PFSK-1 (cell line): ENCODE results near the gene TPT1.

Experiments used
- FOXP2 ChIP-seq: optimal IDR thresholded peaks from 2 replicates; pipeline ENCODE3; 2011; ENCODE audit warnings: borderline replicate concordance, control low read depth, inconsistent platforms; ENCODE audit not compliant: insufficient read depth; ENCODE audit errors: extremely low read length, extremely low read depth
- POLR2AphosphoS5 ChIP-seq: IDR thresholded peaks from 2 replicates; pipeline ENCODE4 v1.6.1; 2012; ENCODE audit warnings: low read depth, mild to moderate bottlenecking, control low read depth, low read length, moderate library complexity
- REST ChIP-seq, 2 experiments: IDR thresholded peaks; 2 replicates each; pipeline versions ENCODE4 v1.6.1 to v1.8.0; 2011 to 2012; ENCODE audit warnings: low read depth in 2 of 2, low read length in 2 of 2, control low read depth in 1 of 2, inconsistent platforms in 1 of 2, mild to moderate bottlenecking in 1 of 2, moderate library complexity in 1 of 2; ENCODE audit not compliant: insufficient read depth in 1 of 2
- SIN3A ChIP-seq: IDR thresholded peaks from 2 replicates; pipeline ENCODE4 v1.6.1; 2012; ENCODE audit warnings: mild to moderate bottlenecking, low read length, moderate library complexity, borderline replicate concordance; ENCODE audit not compliant: insufficient read depth
- TAF1 ChIP-seq: IDR thresholded peaks from 2 replicates; pipeline ENCODE4 v1.6.1; 2012; ENCODE audit warnings: low read length, control low read depth, borderline replicate concordance; ENCODE audit not compliant: insufficient read depth

The TPT1 gene

DNA sequence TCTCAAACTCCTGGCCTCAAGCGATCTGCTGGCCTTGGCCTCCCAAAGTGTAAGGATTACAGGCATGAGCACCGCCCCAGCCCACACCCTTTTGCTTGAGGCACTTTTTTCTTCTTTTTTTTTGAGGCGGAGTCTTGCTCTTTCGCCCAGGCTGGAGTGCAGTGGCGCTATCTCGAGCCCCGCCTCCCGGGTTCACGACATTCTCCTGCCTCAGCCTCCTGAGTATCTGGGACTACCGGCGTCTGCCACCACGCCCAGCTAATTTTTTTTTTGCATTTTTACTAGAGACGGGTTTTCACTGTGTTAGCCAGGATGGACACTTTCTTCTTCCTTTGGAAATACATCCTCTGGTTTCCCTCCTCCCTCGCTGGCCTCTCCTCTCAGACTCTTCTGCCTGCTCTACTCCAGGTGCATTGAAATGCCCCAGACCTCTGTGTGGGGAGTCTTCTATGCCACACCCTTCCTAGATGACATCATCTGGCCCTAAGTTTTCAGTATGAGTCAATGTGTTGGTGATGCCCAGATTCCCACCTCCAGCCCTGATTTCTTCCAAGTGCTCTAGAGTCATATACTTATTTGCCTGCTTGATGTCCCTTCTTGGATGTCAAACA, 20.7 kb upstream of the TPT1 start:
- TF ChIP-seq SIN3A: no peak
- no peak for TF ChIP-seq FOXP2
- no peak for TF ChIP-seq TAF1
- no peak for TF ChIP-seq POLR2AphosphoS5
- no peak for TF ChIP-seq REST (IDR thresholded peaks at IDR 0.05; ENCODE audit: insufficient read depth in 1 of 2, low read depth in 2 of 2, low read length in 2 of 2)

- TF ChIP-seq POLR2AphosphoS5 (no peak), FOXP2 (no peak), TAF1 (no peak), REST (IDR thresholded peaks at IDR 0.05; ENCODE audit: insufficient read depth in 1 of 2, low read depth in 2 of 2, low read length in 2 of 2) (no peak), SIN3A (no peak)
Observed at GRCh38 chr13:45356966-45357672, 16.1 kb upstream of the TPT1 start.

- TF ChIP-seq REST (IDR thresholded peaks at IDR 0.05; ENCODE audit: insufficient read depth in 1 of 2, low read depth in 2 of 2, low read length in 2 of 2) (no peak), SIN3A (no peak), FOXP2 (no peak), TAF1 (no peak), POLR2AphosphoS5 (no peak)
Observed at GRCh38 chr13:45353895-45354294, 12.9 kb upstream of the TPT1 start.

GRCh38 chr13:45352031-45352430, 11.0 kb upstream of the TPT1 start:
- TF ChIP-seq FOXP2 (no peak), TAF1 (no peak), SIN3A (no peak), REST (IDR thresholded peaks at IDR 0.05; ENCODE audit: insufficient read depth in 1 of 2, low read depth in 2 of 2, low read length in 2 of 2) (no peak), POLR2AphosphoS5 (no peak)

DNA sequence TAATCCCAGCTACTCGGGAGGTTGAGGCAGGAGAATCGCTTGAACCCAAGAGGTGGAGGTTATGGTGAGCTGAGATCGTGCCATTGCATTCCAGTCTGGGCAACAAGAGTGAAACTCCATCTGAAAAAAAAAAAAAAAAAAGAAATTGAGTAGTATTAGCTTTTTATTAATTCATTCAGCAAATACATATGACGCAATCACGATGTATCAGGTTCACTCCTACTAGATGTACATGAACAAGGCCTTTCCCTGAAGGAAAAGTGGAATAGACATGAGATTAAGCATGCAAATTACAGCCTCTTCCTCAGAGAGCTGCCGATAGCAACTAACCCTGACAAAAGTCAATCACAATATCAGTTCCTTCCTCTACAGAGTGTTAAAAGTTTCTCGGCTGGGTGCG, 9.2 kb upstream of the TPT1 start:
- no peak for TF ChIP-seq FOXP2
- no peak for TF ChIP-seq TAF1
- TF ChIP-seq SIN3A: no peak
- no peak for TF ChIP-seq POLR2AphosphoS5
- no peak for TF ChIP-seq REST (IDR thresholded peaks at IDR 0.05; ENCODE audit: insufficient read depth in 1 of 2, low read depth in 2 of 2, low read length in 2 of 2)
